Caco-2 (cell line): ENCODE results near the gene PTMA. TPM values are rescaled to one million over a fixed set of nuclear protein-coding genes. Genes with fewer than 3 reads are reported as not detected.
"Not testable (repeated sequence)": the region's sequence is repeated elsewhere in the genome, so short reads cannot be mapped to it uniquely, and the experiment has no call there.

Experiments used
- BruUV-seq: library from RNA; stranded (reverse); fragments of 400-500 nt; replicated peaks from 2 replicates; lab custom pipeline; 2021; lab: Mats Ljungman, UMichigan
- CTCF ChIA-PET: fragments of 300-600 bp; sonication (Branson Sonifier 250); formaldehyde crosslinking; loops from one replicate; lab custom pipeline; 2022; ENCODE audit warnings: antibody characterized with exemption; lab: Charles Lee
- POLR2A ChIA-PET: fragments of 300-600 bp; sonication (Branson Sonifier 250); formaldehyde crosslinking; loops from one replicate; lab custom pipeline; 2022; ENCODE audit warnings: antibody characterized with exemption; lab: Charles Lee
- DNase-seq, 2 experiments: peaks; one replicate each; pipeline versions ENCODE4 v3.0.0 to v3.0.0-alpha.2; 2020 to 2022
- H3K27me3 ChIP-seq: replicated peaks from 2 replicates; pipeline ENCODE4 v1.6.0; 2011; ENCODE audit warnings: low read length; ENCODE audit not compliant: control insufficient read depth, insufficient read depth
- H3K36me3 ChIP-seq: 2 replicates; pipeline ENCODE4 v1.5.1; 2011; ENCODE audit warnings: low read length; ENCODE audit not compliant: control insufficient read depth, insufficient read depth
- H3K4me1 ChIP-seq: fragments of 250-450 bp; sonication (Bioruptor Pico); 2 replicates; pipeline ENCODE4 v1.5.1; 2020; ENCODE audit warnings: mild to moderate bottlenecking
- H3K4me3 ChIP-seq: 2 replicates; pipeline ENCODE4 v1.5.1; 2011; ENCODE audit warnings: low read depth, mild to moderate bottlenecking, control low read depth, low read length
- H3K9me3 ChIP-seq: fragments of 250-450 bp; sonication (Bioruptor Pico); 2 replicates; pipeline ENCODE4 v1.5.1; 2020; ENCODE audit warnings: mild to moderate bottlenecking, moderate library complexity
- H3K27ac Mint-ChIP-seq: one replicate; pipeline ENCODE4 v1.8.0; 2022; ENCODE audit warnings: mixed read lengths; ENCODE audit not compliant: unreplicated experiment
- H3K27me3 Mint-ChIP-seq: one replicate; pipeline ENCODE4 v1.8.0; 2022; ENCODE audit warnings: mixed read lengths; ENCODE audit not compliant: insufficient read depth, unreplicated experiment
- H3K36me3 Mint-ChIP-seq: one replicate; pipeline ENCODE4 v1.8.0; 2022; ENCODE audit warnings: mild to moderate bottlenecking, mixed read lengths; ENCODE audit not compliant: insufficient read depth, unreplicated experiment
- H3K4me1 Mint-ChIP-seq: one replicate; pipeline ENCODE4 v1.8.0; 2022; ENCODE audit warnings: low read depth, mixed read lengths; ENCODE audit not compliant: unreplicated experiment
- H3K4me3 Mint-ChIP-seq: one replicate; pipeline ENCODE4 v1.8.0; 2022; ENCODE audit warnings: mild to moderate bottlenecking, moderate library complexity, mixed read lengths; ENCODE audit not compliant: unreplicated experiment
- H3K9me3 Mint-ChIP-seq: one replicate; pipeline ENCODE4 v1.8.0; 2022; ENCODE audit warnings: mixed read lengths; ENCODE audit not compliant: unreplicated experiment
- CTCF ChIP-seq, 2 experiments: fragments of 200-600 bp in 1 of 2; IDR thresholded peaks; 1 replicate in 1 of 2; 2 replicates in 1 of 2; pipeline versions ENCODE4 v1.5.1 to v1.8.0; 2011 to 2022; ENCODE audit warnings: antibody characterized with exemption in 1 of 2, control low read depth in 1 of 2, inconsistent platforms in 1 of 2, low read depth in 1 of 2, low read length in 1 of 2, mild to moderate bottlenecking in 1 of 2, moderate library complexity in 1 of 2; ENCODE audit not compliant: insufficient read depth in 1 of 2, severe bottlenecking in 1 of 2, unreplicated experiment in 1 of 2
- intact Hi-C: fragments of 100-400 bp; cut with micrococcal nuclease; formaldehyde crosslinking; loops from one replicate; pipeline ENCODE4 v1.10.0; 2022; ENCODE audit not compliant: unreplicated experiment
- total RNA-seq: library from RNA; stranded (reverse); gene quantifications from 2 replicates; pipeline ENCODE4 v1.2.3, GENCODE V29; 2022

PTMA gene
- total RNA-seq, 1 experiment from 2014 or later: 669 TPM

GRCh38 chr2:231749016-231749415, 40.7 kb downstream of the PTMA start:
- H3K27me3 Mint-ChIP-seq, H3K4me3 Mint-ChIP-seq, H3K27me3 ChIP-seq, H3K9me3 ChIP-seq, intact Hi-C loops, H3K4me3 ChIP-seq, H3K27ac Mint-ChIP-seq, POLR2A ChIA-PET, H3K4me1 ChIP-seq, H3K4me1 Mint-ChIP-seq, BruUV-seq, H3K36me3 ChIP-seq, H3K9me3 Mint-ChIP-seq, DNase-seq, H3K36me3 Mint-ChIP-seq: not testable (repeated sequence)
- CTCF ChIA-PET: interaction anchor here (0.6 kb wide), 1 partner anchor 127 kb away, joined by 3 read pairs; no protein-coding TSS in a partner anchor

GRCh38 chr2:231751042-231751815, 42.9 kb downstream of the PTMA start:
- no peak overlapping the region for H3K4me3 Mint-ChIP-seq
- H3K36me3 Mint-ChIP-seq: no peaks in the 10 kb centered on the region
- Histone ChIP-seq H3K4me3 (no peak overlapping the region), H3K27me3 (no peaks in the 10 kb centered on the region), H3K4me1 (no peaks in the 10 kb centered on the region), H3K9me3 (no peaks in the 10 kb centered on the region), H3K36me3 (no peaks in the 10 kb centered on the region)
- no peaks in the 10 kb centered on the region for H3K9me3 Mint-ChIP-seq
- BruUV-seq: no TSS peak
- no peak for DNase-seq
- ChIA-PET CTCF (no interaction called here), POLR2A (no interaction called here)
- no peak overlapping the region for H3K27ac Mint-ChIP-seq
- no peaks in the 10 kb centered on the region for H3K4me1 Mint-ChIP-seq
- H3K27me3 Mint-ChIP-seq: no peaks in the 10 kb centered on the region
- no peak for TF ChIP-seq CTCF (IDR thresholded peaks at IDR 0.05; ENCODE audit: insufficient read depth in 1 of 2, low read depth in 1 of 2, low read length in 1 of 2, severe bottlenecking in 1 of 2, unreplicated experiment in 1 of 2)
- intact Hi-C loops: no loop called here

GRCh38 chr2:231752061-231752460, 43.7 kb downstream of the PTMA start:
- intact Hi-C loops: no loop called here
- no peak overlapping the region for H3K4me3 Mint-ChIP-seq
- H3K9me3 Mint-ChIP-seq: no peaks in the 10 kb centered on the region
- no peak for TF ChIP-seq CTCF (IDR thresholded peaks at IDR 0.05; ENCODE audit: insufficient read depth in 1 of 2, low read depth in 1 of 2, low read length in 1 of 2, severe bottlenecking in 1 of 2, unreplicated experiment in 1 of 2)
- no peak for DNase-seq
- H3K27ac Mint-ChIP-seq: no peak overlapping the region
- ChIA-PET POLR2A (no interaction called here), CTCF (no interaction called here)
- no peaks in the 10 kb centered on the region for H3K4me1 Mint-ChIP-seq
- H3K36me3 Mint-ChIP-seq: no peaks in the 10 kb centered on the region
- no peaks in the 10 kb centered on the region for H3K4me1 ChIP-seq
- no TSS peak for BruUV-seq
- H3K4me3 ChIP-seq: no peak overlapping the region
- no peaks in the 10 kb centered on the region for H3K27me3 Mint-ChIP-seq
- H3K36me3 ChIP-seq: no peaks in the 10 kb centered on the region
- no peaks in the 10 kb centered on the region for H3K27me3 ChIP-seq
- H3K9me3 ChIP-seq: no peaks in the 10 kb centered on the region
